Keratinocyte (primary cell): Measurements from ENCODE around the gene SDCCAG8.

Experiments used
- CTCF ChIP-seq, 3 experiments: IDR thresholded peaks in 1 of 3; conservative IDR thresholded peaks in 1 of 3; optimal IDR thresholded peaks in 1 of 3; 2 replicates in 2 of 3; 3 replicates in 1 of 3; pipeline versions ENCODE3 to v1.5.1; 2011; ENCODE audit warnings: low read length in 3 of 3, mild to moderate bottlenecking in 3 of 3, moderate library complexity in 2 of 3, control low read depth in 1 of 3, inconsistent platforms in 1 of 3; ENCODE audit not compliant: insufficient read depth in 2 of 3; ENCODE audit errors: extremely low read depth in 1 of 3
- EZH2 ChIP-seq: IDR thresholded peaks from one replicate; pipeline ENCODE4 v1.6.1; 2012; ENCODE audit warnings: inconsistent platforms, mild to moderate bottlenecking, low read length, moderate library complexity

- no peak for TF ChIP-seq CTCF (optimal IDR thresholded peaks at IDR 0.05 in 1 of 3, IDR thresholded peaks at IDR 0.05 in 1 of 3, conservative IDR thresholded peaks at IDR 0.05 in 1 of 3; ENCODE audit: extremely low read depth in 1 of 3, insufficient read depth in 2 of 3, low read length in 3 of 3)
- TF ChIP-seq EZH2 = no peak
Measured at GRCh38 chr1:243218059-243218458, 37.8 kb upstream of the SDCCAG8 start.
